Measurements from ENCODE around the gene TSPAN31.

GRCh38 chr12:57732726-57733593 is 11.9 kb upstream of the TSPAN31 start:
- TF ChIP-seq POLR2A (IDR thresholded peaks at IDR 0.05; ENCODE audit: control extremely low read depth in 1 of 2, low read depth in 2 of 2, low read length in 2 of 2) (no peak), SUZ12 (IDR thresholded peaks at IDR 0.05; ENCODE audit: low read length) (no peak), CBX8 (IDR thresholded peaks at IDR 0.05; ENCODE audit: borderline replicate concordance, low read depth, low read length) (no peak)

All from H1 (cell line).